ENCODE data around the gene SLIT3.

The SLIT3 gene

DNA sequence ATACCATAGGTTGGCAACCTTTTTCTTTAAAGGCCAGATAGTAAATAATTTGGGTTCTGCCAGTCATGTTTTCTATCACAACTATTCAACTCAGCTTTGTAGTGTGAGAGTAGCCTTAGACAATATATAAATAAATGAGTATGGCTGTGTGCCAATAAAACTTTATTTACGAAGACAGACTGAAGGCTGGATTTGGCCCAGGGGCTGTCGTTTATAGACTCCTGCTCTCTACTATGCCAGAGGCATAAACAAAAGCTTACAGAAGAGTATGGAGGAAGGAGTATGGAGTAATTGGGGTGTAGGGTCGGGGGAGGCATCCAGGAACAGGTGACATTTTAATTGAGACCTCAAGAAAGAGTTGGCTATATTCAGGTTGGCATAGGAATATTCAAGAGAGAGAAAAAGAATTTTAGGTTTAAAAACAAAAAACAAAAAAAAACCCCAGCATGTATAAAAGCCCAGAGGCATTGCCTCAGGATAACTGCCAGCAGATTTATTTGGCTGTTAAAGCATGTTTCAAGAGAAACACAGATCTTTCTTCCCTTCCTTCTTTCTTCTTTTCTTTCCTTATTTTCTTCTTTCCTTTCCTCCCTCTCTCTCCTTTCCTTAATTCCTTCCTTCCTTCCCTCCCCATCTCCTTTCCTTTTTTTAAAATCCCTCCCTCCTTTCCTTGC lies 39.9 kb downstream of the SLIT3 start:
- no peak for DNase-seq

DNA sequence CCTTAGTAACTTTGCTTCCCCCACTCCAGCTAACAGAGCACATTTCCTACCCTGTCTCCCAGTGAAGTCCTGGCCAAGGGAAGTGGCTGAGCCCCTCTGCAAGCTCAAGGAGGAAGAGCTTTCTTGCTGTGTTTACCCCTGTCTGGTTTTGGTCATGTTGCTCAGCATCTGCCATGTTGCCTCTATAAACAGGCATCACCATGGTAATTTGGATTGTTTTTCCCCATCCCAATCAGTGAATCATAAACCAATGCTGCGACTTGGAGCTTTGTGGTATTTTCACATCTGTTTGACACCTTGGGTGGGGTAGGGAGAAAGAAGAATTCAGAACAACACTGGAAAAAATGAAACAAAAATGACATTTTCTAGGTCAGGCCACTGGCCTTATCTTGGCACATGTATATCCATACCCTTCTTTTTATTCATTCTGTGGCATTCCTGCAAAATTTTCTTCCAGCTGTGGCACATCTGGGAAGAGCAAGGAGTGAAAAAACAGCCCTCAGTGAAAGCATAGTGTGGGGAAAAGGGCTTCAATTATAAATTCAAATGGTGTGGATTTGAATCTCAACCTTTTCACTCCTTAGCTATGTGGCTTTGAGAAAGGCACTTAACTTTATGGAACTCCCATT lies 42.5 kb downstream of the SLIT3 start:
- DNase-seq: no peak

GRCh38 chr5:169256191-169256590 lies 44.7 kb downstream of the SLIT3 start:
- DNase-seq: no peak

GRCh38 chr5:169253071-169253470 lies 47.9 kb downstream of the SLIT3 start:
- DNase-seq: no peak

GRCh38 chr5:169251333-169252084 lies 49.4 kb downstream of the SLIT3 start:
- no peak for DNase-seq

DNA sequence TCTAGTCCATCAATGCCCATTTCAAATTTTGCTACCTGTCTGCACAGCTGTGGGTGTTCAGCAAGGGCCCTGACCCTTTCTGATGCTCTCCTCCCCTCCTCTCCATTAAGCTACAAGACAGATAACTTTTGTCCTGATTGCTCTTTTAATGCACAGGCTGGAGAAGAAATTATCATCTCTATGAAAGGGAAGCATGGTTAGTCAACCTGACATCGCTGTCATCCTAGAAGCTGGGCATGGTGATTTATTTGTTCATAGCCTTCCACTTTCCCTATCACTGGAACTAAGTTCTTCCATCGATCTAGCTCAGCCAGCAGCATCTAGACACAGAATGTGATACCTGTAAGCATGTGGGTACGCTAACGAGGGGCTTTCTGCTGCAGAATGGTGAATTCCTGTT lies 50.1 kb downstream of the SLIT3 start:
- no peak for DNase-seq

- DNase-seq: no peak
These were observed 51.9 kb downstream of the SLIT3 start for GRCh38 chr5:169248996-169249395.

GRCh38 chr5:169248550-169248949 lies 52.4 kb downstream of the SLIT3 start:
- no peak for DNase-seq

- DNase-seq: no peak
These were observed 56.1 kb downstream of the SLIT3 start for GRCh38 chr5:169244812-169245211.

DNA sequence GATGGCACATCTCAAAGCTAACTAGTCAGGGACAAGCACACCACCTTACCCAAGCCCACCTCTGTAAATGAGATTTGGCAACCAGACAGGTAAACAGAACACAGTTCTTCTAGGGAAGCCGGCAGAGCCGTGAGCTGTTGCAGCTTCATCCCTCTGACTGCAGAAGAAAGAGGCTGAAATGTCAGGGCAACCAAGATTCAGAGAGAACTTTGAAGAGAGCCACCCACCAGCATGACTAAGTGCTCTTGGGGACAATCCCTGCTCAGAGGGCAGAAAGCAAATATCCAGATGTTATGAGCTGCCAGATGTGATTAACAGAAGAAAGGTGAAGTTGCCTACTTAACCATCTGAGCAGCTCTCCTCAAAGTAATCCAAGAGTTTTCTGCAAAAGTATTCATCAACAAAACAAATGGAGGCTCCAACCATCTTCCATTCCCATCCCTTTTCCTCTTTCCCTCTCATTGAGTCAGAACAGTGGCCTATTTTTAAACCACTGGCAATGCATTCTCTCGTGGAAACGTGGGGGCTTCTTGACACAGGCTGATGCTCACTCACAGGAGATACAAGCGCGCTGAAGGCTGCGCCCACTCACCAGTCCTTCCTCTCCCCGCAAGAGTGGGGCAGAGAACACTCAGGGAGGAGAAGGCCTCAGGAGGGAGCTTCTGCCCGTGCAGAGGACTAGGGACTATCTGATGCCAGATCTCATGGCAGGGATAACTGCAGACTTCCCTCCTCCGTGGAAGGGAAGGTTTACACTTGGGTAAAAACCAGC lies 57.1 kb downstream of the SLIT3 start:
- no peak for DNase-seq

DNA sequence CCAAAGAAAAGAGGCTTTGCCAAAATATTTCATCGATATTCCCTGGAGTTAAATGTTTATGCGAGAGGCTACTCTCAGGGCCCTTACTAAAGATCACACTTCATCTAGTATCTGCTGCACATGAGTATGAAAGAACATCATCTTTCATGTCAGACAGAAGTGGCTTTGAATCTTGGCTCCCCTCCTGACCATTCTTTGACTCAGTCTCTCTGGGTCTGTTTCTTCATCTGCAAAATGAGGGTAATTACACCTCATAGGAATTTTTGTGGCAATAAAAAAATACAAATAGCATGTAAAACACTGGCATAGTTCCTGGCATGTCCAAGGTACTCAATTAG lies 58.1 kb downstream of the SLIT3 start:
- DNase-seq: no peak

DNA sequence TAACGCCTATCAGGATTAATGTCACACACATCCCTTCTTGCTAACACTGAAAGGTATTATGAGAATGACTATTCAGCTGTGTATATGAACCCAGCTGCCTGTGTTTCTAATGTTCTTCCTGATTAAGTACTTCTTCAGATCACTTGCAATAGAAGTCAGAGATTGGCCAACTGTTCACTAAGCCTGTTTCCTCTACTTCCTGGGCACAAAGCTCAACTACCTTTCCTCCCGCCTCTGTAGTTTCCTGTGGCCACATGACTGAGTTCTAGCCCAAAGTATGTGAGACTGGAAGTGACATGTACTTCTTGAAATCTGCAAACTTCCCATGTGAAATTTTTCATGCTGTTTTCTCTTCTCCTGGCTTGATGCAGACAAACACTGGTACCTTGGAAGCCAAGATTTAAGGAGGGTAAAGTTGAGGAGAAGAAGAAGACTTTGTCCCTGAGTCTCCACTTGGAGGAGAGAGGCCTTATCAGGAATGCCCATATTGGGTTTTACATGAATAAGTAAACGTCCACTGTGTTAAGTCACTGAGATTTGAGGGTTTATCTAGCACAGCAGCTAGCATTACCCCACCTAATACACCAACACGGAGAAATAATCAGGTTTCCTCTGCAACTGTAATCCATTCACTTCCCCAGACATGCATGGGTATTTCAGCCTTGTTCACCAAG lies 58.6 kb downstream of the SLIT3 start:
- no peak for DNase-seq

DNA sequence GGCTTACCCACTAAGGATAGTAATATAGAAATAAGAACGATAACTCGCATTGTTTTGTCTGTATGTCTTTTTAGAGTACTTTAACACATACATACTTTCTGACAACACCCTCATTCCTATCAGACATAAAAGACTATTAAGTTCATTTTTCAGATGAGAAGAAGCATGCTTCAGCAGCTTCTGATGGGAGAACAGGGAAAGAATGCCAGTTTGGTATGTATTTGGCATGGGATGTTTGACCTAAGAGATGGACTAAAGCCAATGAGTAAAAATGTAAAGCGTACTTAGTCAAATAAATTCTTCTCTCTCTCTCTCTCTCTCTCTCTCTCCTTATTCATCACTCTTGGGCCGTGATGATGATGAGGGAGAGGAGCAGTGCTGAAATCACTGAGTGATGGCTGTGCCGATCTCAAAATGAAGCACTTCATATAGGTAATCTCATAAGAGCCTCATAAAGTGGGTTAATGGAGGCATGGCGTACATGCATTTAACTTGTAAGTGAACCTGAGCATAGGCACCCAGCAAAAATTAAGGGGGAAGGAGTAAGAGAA lies 71.5 kb downstream of the SLIT3 start:
- DNase-seq: no peak

DNA sequence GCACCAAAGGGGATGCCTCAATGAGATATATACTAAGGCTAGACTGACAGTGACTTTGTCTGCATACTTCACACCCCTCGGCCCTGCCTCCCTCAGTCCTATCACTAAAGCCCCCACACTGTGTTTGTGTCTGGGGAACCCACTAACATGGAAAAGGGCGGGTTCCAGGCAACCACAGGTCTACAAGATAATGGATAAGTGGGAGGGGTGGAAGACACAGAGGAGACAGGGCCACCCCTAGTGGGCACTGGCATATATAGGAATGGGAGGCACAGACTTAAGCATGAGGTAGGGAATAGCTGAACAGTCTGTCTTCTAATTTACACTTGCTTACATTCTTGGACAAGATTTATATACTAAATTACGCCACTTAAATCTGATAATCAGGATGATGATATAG lies 74.0 kb downstream of the SLIT3 start:
- no peak for DNase-seq

- DNase-seq: no peak
These were observed 75.0 kb downstream of the SLIT3 start for GRCh38 chr5:169225830-169226356.

DNA sequence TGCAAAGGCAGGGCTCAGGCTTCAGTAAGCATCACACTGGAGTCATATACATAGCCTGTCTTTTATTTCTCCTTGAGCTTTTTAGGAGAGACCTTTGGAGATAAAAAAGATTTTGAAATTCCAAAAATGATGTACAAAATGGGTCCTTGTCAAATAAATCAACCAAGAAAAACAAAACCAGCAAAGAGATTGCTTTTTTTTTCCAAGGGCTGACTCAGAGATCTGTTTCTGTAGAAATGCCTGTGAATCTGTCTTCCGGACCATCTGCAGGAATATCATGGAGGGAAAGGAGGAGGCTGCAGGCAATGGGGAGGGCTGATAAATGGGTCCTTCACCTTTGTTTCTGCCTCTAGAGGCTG lies 77.4 kb downstream of the SLIT3 start:
- DNase-seq: no peak

DNA sequence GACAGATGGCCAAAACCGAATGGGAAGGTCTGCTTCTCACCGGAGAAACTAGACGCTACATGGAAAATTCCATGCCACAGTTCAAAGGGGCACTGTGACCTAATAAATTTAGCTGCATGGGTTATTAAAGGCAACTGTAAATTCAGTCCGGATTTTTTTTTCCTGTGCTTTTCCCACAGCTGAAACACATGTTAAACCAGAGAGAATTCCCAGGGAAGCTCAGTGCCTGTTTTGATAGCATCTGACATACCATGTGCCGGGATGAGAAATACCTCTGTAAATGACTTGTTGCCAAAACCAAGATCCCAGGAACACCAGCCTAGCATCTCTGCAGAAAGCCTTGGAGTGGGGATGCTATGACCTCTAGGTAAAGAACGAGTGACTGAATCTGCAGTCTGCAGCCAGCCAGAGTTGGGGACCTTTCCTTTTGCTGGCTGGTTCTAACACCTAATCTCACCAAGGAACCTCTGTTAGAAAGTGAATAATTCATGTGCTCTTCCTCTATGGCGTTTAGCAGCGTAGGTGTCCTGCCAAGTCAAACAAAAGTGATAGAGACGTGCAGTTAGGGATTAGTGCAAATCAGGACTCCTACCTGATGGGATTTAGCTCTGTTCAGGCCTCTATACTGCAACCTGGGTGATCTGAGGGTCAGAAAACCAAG lies 77.9 kb downstream of the SLIT3 start:
- DNase-seq: no peak

DNA sequence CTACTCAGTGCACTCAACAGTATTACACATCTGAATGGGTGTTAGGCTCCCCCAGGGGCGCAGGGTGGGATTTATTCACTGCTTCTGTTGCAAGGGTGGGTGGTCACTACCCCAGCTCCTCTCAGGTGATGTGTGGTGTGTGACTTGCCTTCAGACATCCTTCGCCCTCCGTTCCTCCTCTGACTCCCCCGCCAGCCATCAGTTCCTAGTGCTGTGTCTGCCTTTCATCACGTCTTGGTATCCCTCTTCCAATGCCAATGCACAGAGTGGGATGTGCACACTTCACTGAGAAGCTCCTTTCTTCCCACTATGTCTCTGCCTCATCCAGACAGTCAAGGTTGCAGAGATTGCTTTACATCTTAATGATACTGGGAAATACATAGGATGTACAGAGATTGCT lies 79.4 kb downstream of the SLIT3 start:
- no peak for DNase-seq

DNA sequence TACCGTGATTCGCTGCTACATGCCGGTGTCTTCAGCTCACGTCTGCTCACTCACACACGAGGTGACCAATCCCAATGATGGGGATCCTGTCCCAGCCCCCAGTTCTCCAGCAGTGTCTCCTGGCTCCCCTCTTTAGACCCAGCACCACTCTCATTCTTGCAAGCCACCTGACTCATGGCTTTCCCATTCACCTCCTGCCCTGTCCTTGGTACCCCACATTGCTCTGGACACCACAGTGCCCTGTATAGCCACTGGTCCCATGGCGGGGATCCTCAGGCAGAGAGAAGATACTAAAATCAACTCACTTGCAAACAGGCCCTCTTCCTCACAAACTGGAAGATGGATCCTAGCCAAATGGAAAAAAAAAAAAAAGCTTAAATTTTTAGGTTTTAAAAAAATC lies 81.0 kb downstream of the SLIT3 start:
- no peak for DNase-seq

- no peak for DNase-seq
These were observed 81.6 kb downstream of the SLIT3 start for GRCh38 chr5:169219351-169219750.

DNA sequence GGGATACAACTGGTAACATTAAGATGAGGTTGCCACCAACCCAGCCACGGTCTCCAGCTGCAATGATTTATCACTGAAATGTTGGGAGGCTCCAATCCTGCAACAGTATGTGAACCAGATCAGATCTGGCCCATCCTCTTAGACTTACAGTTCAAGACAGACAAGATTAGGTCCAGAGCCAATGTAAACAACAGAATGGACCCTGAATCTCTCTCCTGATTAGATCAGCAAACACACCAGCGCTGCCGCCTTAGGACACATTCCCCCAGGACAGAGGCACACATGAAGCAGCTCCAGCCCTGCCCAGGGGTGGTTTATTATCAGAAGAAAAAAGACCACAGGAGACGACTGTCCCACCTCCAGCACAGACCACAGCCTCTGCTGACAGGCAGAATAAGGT lies 82.1 kb downstream of the SLIT3 start:
- DNase-seq: no peak

DNA sequence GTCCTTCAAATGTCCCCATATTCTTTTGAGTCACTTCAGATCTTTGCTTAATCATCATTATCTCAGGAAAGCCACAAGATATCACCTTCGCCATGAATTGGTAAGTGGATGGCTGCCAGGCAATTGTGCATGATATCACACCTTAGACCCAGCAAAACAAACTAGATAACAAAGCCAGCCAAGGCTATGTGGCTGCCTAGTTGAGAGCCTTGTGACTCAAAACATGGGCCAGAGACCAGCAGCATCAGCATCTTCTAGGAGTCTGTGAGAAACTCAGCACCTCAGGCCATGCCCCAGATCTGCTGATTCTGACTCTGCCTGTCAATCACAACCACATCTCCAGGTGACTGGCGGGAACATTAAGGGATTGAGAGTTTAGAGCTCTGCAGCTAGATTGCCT lies 82.8 kb downstream of the SLIT3 start:
- DNase-seq: no peak
